Measurements from ENCODE around the gene FRMD8. TPM values are rescaled to one million over a fixed set of nuclear protein-coding genes. Genes with fewer than 3 reads are reported as not detected.

The FRMD8 gene
- total and polyA plus RNA-seq, 9 of the 15 experiments (the other 6 are each of a cell fraction or from before 2014, with no cell fraction given), result 4.5 to 54.5 (median 15.8) TPM

DNA sequence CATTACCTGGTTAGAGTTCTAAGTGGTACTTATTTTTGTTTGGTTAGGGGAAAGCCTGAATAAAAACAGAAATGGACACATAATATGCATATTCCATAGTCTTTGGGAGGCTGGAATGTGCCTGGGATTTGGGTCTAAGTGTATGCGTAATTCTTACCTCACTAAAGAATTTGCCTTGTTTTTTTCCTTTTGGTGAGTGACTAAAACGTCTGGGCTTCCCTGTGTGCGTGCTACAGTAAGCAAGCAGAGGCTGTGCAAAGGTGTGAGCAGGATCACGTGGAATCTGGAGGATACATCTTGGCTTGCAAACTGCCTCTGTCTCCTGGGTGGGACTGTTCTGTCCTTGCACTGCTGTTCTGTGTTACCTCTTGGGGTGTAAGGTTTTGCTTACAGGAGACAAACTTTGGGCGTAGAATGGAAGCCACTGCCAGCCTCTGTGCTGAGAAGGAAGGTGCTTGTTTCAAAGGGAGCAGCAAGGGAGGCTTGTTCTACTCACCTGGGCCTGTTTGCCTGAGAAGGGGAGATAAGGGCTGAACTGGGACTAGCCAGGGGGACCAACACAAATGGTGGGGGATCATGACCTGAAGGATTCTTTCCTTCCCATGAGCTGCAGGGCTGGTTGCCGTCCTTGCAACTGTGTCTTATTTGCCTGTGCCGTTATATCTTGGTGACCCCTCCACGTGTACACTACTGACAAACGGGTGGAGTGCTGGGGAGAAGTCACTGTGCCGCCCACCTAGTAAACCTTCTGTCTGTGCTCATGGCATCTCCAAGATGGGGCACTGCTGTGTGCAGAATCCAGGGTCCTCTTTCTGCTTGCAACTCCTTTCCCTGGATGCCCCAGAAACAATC lies 40.6 kb downstream of the FRMD8 start (continued):
- TF ChIP-seq, protein P1, sequence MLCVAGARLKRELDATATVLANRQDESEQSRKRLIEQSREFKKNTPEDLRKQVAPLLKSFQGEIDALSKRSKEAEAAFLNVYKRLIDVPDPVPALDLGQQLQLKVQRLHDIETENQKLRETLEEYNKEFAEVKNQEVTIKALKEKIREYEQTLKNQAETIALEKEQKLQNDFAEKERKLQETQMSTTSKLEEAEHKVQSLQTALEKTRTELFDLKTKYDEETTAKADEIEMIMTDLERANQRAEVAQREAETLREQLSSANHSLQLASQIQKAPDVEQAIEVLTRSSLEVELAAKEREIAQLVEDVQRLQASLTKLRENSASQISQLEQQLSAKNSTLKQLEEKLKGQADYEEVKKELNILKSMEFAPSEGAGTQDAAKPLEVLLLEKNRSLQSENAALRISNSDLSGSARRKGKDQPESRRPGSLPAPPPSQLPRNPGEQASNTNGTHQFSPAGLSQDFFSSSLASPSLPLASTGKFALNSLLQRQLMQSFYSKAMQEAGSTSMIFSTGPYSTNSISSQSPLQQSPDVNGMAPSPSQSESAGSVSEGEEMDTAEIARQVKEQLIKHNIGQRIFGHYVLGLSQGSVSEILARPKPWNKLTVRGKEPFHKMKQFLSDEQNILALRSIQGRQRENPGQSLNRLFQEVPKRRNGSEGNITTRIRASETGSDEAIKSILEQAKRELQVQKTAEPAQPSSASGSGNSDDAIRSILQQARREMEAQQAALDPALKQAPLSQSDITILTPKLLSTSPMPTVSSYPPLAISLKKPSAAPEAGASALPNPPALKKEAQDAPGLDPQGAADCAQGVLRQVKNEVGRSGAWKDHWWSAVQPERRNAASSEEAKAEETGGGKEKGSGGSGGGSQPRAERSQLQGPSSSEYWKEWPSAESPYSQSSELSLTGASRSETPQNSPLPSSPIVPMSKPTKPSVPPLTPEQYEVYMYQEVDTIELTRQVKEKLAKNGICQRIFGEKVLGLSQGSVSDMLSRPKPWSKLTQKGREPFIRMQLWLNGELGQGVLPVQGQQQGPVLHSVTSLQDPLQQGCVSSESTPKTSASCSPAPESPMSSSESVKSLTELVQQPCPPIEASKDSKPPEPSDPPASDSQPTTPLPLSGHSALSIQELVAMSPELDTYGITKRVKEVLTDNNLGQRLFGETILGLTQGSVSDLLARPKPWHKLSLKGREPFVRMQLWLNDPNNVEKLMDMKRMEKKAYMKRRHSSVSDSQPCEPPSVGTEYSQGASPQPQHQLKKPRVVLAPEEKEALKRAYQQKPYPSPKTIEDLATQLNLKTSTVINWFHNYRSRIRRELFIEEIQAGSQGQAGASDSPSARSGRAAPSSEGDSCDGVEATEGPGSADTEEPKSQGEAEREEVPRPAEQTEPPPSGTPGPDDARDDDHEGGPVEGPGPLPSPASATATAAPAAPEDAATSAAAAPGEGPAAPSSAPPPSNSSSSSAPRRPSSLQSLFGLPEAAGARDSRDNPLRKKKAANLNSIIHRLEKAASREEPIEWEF (CRISPR knock-in tag; IDR thresholded peaks at IDR 0.05), result peak; percentile 3; the same call in 1 of the 2 replicates
- no peak for TF ChIP-seq ZNF121 (CRISPR knock-in tag; conservative IDR thresholded peaks at IDR 0.05)
- TF ChIP-seq GTF2E2 (tag; IDR thresholded peaks at IDR 0.05), result 0 out of 2 replicates have a peak, but pooled peaks have one; percentile 41
- TF ChIP-seq ZFP1 (CRISPR knock-in tag; IDR thresholded peaks at IDR 0.05), result peak; percentile 54; the same call in 1 of the 2 replicates
- peak; percentile 90 for TF ChIP-seq OTX1 (CRISPR knock-in tag; IDR thresholded peaks at IDR 0.05)
- TF ChIP-seq, protein P2, sequence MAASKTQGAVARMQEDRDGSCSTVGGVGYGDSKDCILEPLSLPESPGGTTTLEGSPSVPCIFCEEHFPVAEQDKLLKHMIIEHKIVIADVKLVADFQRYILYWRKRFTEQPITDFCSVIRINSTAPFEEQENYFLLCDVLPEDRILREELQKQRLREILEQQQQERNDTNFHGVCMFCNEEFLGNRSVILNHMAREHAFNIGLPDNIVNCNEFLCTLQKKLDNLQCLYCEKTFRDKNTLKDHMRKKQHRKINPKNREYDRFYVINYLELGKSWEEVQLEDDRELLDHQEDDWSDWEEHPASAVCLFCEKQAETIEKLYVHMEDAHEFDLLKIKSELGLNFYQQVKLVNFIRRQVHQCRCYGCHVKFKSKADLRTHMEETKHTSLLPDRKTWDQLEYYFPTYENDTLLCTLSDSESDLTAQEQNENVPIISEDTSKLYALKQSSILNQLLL (CRISPR knock-in tag; IDR thresholded peaks at IDR 0.05; ENCODE audit: borderline replicate concordance), result no peak
- no peak for TF ChIP-seq NR2C1 (IDR thresholded peaks at IDR 0.05)
- TF ChIP-seq NR2C1 (tag; IDR thresholded peaks at IDR 0.05), result 0 out of 2 replicates have a peak, but pooled peaks have one; percentile 41
- no peak for TF ChIP-seq NEUROD1 (IDR thresholded peaks at IDR 0.05; ENCODE audit: borderline replicate concordance, low read depth, low read length, partially characterized antibody)
- TF ChIP-seq BRF1 (IDR thresholded peaks at IDR 0.05; ENCODE audit: borderline replicate concordance, extremely low read depth, insufficient read length), result no peak
- TF ChIP-seq, protein P3, sequence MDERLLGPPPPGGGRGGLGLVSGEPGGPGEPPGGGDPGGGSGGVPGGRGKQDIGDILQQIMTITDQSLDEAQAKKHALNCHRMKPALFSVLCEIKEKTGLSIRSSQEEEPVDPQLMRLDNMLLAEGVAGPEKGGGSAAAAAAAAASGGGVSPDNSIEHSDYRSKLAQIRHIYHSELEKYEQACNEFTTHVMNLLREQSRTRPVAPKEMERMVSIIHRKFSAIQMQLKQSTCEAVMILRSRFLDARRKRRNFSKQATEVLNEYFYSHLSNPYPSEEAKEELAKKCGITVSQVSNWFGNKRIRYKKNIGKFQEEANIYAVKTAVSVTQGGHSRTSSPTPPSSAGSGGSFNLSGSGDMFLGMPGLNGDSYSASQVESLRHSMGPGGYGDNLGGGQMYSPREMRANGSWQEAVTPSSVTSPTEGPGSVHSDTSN (CRISPR knock-in tag; IDR thresholded peaks at IDR 0.05; ENCODE audit: low read depth), result no peak
- TF ChIP-seq, protein P3 (tag; conservative IDR thresholded peaks at IDR 0.05; ENCODE audit: low read depth), result no peak
- peak; percentile 60 for TF ChIP-seq CBFA2T3 (IDR thresholded peaks at IDR 0.05)
- TF ChIP-seq KLF16 (IDR thresholded peaks at IDR 0.05), result no peak
- no peak for TF ChIP-seq ASH1L (IDR thresholded peaks at IDR 0.05; ENCODE audit: borderline replicate concordance, low read depth, partially characterized antibody)
- 0 out of 2 replicates have a peak, but pooled peaks have one; percentile 42 for TF ChIP-seq ZNF324 (CRISPR knock-in tag; IDR thresholded peaks at IDR 0.05)
- peak; percentile 96 for TF ChIP-seq HMGN3 (IDR thresholded peaks at IDR 0.05; ENCODE audit: borderline replicate concordance, extremely low read depth, insufficient read length, low read depth, low read length)
- peak; percentile 19 for TF ChIP-seq ZNF354B (CRISPR knock-in tag; IDR thresholded peaks at IDR 0.05)
- peak; percentile 64; the same call in 1 of the 2 replicates for TF ChIP-seq MEF2D (tag; conservative IDR thresholded peaks at IDR 0.05; ENCODE audit: low read depth)

All from K562 (cell line).